ENCODE data around the gene CAST. TPM values are rescaled to one million over a fixed set of nuclear protein-coding genes. Genes with fewer than 3 reads are reported as not detected.

CAST gene
- total RNA-seq, 1 experiment from 2014 or later, result 52.3 TPM

- H2AFZ ChIP-seq (ENCODE audit: low read length), result no peak overlapping the region
- no peak overlapping the region for H2BK5ac ChIP-seq (ENCODE audit: insufficient read length, low read length)
- no peak overlapping the region for H3K56ac ChIP-seq (ENCODE audit: insufficient read length, low read depth, low read length)
- H3K14ac ChIP-seq (ENCODE audit: insufficient read depth, low read length), result no peak overlapping the region
- H2AK5ac ChIP-seq (ENCODE audit: insufficient read length, low read length), result no peak overlapping the region
- no peaks in the 10 kb centered on the region for H4K20me1 ChIP-seq (ENCODE audit: control insufficient read depth, insufficient read depth, insufficient read length)
- no peak overlapping the region for H2BK15ac ChIP-seq (ENCODE audit: low read depth, low read length)
- H4K91ac ChIP-seq (ENCODE audit: insufficient read length, low read depth, low read length), result no peak overlapping the region
- peaks cover 2% of the 10 kb centered on the region; the same call in 1 of the 2 replicates for H3K79me2 ChIP-seq (ENCODE audit: insufficient read depth, low read length)
- H3K18ac ChIP-seq (ENCODE audit: insufficient read length, low read depth, low read length), result no peak overlapping the region
- Mint-ChIP-seq H3K4me3 (no peak overlapping the region), H3K36me3 (ENCODE audit: insufficient read depth in 1 of 3, low read depth in 3 of 3) (peaks cover 0 to 13% (median 0%) of the 10 kb centered on the region in 3 experiments; a peak in 2 of 7 replicates), H3K27me3 (ENCODE audit: low read depth) (no peaks in the 10 kb centered on the region), H3K4me1 (no peaks in the 10 kb centered on the region), H3K27ac (no peak overlapping the region), H3K9me3 (no peaks in the 10 kb centered on the region)
- no peak overlapping the region for H2BK12ac ChIP-seq (ENCODE audit: insufficient read length, low read depth, low read length)
- H3K27me3 ChIP-seq (ENCODE audit: insufficient read depth, low read length), result no peaks in the 10 kb centered on the region; the same call in 1 of the 2 replicates
- no peaks in the 10 kb centered on the region for H3K79me1 ChIP-seq (ENCODE audit: insufficient read depth, low read depth, low read length, poor library complexity, severe bottlenecking)
- no peak overlapping the region for H3K9ac ChIP-seq (ENCODE audit: extremely low read depth, insufficient read length, low read length)
- no peak overlapping the region for H2BK120ac ChIP-seq (ENCODE audit: low read depth, low read length, poor library complexity, severe bottlenecking)
- TF ChIP-seq CTCF (conservative IDR thresholded peaks at IDR 0.05), result no peak
- no peak overlapping the region for H3K27ac ChIP-seq (ENCODE audit: insufficient read length, low read depth, low read length)
- H3T11ph ChIP-seq (ENCODE audit: low read length), result no peak overlapping the region
- H3K23ac ChIP-seq (ENCODE audit: insufficient read length, low read depth, low read length), result no peak overlapping the region
- H3K23me2 ChIP-seq (ENCODE audit: insufficient read length, low read depth, low read length, poor library complexity, severe bottlenecking), result no peaks in the 10 kb centered on the region
- no peak overlapping the region for H2BK20ac ChIP-seq (ENCODE audit: low read depth, low read length, poor library complexity, severe bottlenecking)
- no peak overlapping the region for H4K8ac ChIP-seq (replicated peaks; ENCODE audit: insufficient read length, low read depth, low read length)
- no peak overlapping the region for H3K4ac ChIP-seq (ENCODE audit: low read depth, low read length)
- H4K5ac ChIP-seq (ENCODE audit: insufficient read length, low read depth, low read length), result no peak overlapping the region
- no peak overlapping the region for H3K4me2 ChIP-seq (ENCODE audit: insufficient read depth, insufficient read length, low read length)
- WGBS (ENCODE audit: extremely low coverage, insufficient read length, low lambda C conversion rate), result no CpG with 5 or more reads among the region's 6 CpGs
- no peak for DNase-seq
- H3K4me1 ChIP-seq (ENCODE audit: insufficient read depth, low read length), result no peaks in the 10 kb centered on the region
- no peaks in the 10 kb centered on the region for H3K9me3 ChIP-seq (ENCODE audit: control insufficient read depth, low read depth, low read length)
Observed at GRCh38 chr5:96751203-96752169, 89.3 kb downstream of the CAST start.

All from H9 (cell line).